CD4-positive, alpha-beta T cell treated with Interleukin-1 beta for 1 hour (primary cell): ENCODE results near the gene PARVG.

ENCODE experiments used
- DNase-seq, 2 donors: peaks; one replicate each; pipeline ENCODE4 v3.0.0-alpha.2; 2020 to 2022

Gene PARVG

DNA sequence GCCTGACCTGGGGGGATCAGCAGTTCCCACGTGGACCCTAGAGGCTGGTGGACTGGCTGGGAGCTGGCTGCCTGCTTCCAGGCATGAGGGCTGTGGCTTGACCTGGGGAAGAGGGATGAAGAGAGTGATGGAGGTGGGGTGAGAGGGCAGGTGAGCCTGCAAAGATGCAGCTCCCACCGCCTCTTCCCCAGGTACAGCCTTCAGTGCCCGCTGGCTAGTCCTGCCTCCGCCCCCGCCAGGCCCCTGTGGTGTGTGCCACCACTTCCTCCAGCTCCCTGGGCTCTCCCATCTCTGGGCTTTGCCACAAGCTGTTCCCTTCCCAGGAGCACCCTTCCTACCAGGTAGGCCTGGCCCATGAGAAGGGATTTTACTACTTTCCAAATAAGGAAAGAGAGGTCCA lies 19.1 kb downstream of the PARVG start:
- no peak for DNase-seq

GRCh38 chr22:44200451-44200850 lies 19.7 kb downstream of the PARVG start:
- no peak for DNase-seq

- DNase-seq: no peak
These were observed 20.3 kb downstream of the PARVG start for GRCh38 chr22:44200855-44201550.

GRCh38 chr22:44201665-44202064 lies 20.9 kb downstream of the PARVG start:
- DNase-seq: no peak

DNA sequence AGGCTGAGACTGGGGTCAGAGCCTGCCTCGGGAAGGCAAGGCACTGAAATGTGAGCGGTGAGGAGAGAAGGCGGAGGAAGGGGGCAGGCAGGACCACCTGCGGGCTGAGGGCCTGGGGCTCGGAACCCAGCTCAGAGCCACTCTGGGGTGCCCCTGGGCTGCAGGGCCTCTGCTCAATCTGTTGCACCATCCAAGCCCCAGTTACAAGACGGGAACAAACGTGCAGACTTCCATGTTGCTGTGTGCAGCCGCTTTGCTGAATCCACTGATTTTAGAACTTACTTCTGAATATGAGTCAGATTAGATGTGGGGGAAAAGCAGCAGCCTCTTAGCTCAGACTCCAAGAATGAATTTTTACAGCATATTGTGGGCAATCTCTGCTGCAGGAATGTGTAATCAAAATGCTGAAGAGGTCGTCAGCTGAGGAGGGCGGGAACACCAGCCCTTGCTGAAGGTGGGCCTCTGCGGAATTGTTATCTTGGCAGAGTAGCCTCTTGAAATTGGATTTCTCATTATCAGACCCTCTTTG lies 21.6 kb downstream of the PARVG start:
- DNase-seq: no peak

DNA sequence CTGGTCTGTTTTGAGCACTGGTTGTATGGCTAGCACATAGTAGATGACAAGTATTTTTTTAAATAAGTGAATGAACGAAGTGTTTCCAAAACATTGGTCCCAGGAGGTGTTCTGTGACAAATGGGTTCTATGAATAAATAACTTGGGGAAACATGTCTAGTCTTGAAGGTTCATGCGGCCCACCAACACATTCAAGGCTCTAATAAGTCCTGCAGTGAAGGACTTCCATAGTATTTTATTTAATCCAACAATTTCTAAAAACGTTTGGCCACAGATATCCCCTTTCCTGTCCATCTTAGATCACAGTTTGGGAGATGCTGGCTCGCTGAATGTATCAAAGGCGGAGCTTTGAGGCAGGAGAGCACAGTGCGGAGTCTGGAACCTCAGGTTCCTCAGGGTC lies 22.5 kb downstream of the PARVG start:
- DNase-seq: no peak

DNA sequence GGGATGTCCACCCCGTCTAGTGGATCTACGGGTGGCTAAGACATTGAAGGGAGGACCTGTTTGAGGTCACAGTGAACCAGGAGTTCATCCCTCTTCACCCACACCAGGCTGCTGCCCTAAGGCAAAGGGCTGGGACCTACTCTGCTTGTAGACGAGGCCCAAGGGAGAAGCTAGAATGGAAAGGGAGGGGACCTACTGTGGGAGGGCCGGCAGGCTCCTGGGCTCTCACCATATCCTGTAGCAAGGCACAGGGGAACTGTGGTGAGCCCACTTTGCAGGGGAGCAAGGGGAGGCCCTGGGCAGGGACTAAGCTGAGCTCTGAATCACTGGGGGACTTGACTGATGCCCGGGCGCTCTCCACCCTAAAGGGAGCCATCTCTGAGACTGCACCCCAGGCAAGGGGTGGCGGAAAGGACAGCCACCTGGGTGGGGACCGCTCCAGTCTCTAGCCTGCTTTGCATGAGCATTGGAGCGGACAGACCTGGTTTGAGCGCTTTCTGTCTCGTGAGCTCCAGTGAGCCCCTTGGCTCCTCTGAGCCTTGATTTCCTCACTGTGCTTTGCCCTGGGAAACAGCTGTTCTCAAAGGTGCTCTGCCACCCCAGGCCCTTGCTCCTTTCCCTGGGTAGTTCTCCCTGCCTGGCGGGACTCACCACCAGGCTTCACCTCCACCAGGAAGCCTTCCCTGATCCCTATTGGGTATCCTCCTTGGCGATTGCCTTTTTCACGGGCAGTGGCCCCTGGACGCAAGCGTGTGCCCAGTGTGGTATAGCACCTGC lies 24.2 kb downstream of the PARVG start:
- no peak for DNase-seq

DNA sequence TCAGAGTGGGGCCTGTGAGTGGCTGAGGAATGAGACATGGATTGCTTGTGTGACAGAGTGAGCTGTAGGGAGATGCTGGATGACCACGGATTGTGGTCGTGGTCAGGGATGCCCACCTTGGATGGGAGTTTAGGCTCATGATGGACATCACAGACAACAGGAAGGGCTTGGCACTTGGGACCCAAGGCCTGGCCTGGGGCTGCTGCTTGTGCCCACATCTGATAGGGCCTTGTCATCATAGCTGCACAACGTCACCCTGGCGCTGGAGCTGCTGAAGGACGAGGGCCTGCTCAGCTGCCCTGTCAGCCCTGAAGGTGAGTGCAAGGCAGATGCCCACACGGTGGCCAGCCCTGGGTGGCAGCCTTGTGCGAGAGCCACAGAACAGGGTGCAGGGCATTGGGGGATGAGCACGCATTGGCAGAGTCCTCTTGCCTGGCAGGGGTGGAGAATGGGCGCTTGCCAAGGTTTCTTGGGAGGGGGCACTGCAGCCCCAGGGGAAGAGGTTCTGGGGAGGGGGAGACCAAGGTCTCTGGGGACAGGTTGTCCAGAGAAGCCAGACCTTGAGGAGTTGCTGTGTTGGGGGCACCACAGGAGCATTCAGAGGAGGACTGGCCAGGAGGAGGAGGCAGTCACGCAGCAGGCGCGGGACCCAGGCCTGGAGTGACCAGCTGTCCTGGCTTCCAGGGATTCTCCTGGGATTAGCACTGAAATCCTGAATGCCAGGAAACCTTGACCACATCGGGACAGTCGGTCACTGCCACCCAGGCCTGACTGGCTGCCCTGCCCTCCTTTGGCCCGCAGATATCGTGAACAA lies 25.0 kb downstream of the PARVG start:
- no peak for DNase-seq

GRCh38 chr22:44206330-44206645 lies 25.6 kb downstream of the PARVG start:
- DNase-seq: no peak

DNA sequence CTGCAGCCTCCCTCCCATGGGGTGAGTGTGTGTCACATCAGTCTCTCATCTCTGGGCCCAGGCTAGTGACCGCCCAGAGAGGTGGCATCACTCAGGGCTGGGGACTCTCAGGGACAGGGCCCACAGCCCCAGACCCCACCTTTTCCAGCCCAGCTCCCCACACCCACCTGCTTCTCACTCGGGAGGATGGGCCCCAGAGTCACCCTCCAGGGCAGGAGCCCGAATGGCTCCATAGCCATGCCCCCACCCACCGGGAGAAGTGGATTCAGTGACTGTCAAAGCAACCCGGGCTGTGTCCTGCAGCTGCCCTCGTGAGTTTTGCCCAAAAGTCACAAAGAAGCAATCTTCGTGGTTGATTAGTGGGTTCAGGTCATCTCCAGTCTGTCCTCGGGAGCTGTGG lies 26.0 kb downstream of the PARVG start:
- no peak for DNase-seq

DNA sequence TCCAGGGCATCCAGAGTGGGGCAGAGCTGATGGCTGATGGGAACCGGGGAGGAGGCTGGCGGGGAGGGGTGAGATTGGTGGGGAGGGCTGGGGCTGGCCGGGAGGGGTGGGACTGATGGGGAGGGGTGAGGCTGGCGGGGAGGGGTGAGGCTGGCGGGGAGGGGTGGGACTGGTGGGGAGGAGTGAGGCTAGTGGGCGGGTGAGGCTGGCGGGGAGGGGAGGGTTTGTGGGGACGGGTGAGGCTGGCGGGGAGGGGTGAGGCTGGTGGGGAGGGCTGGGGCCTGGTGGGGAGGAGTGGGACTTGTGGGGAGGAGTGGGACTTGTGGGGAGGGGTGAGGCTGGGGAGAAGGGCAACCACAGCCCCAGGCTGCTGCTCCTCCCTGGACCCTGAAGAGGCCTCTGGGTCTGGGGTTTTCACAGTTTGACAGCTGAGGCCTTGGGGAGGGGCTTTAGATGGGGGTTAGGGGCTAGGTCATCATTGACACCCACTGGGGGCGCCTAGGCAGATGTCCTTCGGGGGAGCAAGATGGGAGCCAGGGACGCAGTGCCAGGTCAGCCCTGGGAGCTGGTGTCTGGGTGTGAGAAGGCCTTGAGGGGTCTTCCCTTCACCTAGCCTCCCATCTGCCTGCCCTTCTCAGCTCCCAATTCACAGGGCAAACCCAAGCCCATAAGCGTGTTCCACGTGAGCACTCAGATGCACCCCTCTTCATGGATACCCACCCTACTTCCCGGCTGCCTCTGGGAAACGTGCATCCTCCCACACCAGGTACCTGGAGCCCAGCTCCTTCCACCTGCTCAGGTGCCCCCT lies 26.7 kb downstream of the PARVG start:
- no peak for DNase-seq

- DNase-seq: no peak
These were observed 27.2 kb downstream of the PARVG start for GRCh38 chr22:44207981-44208317.

GRCh38 chr22:44209343-44209742 lies 28.6 kb downstream of the PARVG start:
- DNase-seq: no peak

DNA sequence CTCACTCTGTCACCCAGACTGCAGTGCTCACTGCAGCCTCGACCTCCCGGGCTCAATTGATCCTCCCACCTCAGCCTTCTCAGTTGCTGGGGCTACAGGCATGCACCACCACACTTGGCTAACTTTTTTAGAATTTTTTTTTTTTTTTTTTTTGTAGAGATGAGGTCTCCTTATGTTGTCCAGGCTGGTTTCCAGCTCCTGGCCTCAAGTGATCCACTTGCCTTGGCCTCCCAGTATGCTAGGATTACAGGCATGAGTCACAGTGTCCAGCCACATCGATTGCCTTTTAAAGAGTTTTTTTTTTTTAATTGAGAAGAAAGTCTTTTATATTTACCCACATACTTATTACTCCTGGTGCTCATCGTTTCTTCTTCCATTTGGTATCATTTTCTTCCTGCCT lies 30.0 kb downstream of the PARVG start:
- DNase-seq: no peak

DNA sequence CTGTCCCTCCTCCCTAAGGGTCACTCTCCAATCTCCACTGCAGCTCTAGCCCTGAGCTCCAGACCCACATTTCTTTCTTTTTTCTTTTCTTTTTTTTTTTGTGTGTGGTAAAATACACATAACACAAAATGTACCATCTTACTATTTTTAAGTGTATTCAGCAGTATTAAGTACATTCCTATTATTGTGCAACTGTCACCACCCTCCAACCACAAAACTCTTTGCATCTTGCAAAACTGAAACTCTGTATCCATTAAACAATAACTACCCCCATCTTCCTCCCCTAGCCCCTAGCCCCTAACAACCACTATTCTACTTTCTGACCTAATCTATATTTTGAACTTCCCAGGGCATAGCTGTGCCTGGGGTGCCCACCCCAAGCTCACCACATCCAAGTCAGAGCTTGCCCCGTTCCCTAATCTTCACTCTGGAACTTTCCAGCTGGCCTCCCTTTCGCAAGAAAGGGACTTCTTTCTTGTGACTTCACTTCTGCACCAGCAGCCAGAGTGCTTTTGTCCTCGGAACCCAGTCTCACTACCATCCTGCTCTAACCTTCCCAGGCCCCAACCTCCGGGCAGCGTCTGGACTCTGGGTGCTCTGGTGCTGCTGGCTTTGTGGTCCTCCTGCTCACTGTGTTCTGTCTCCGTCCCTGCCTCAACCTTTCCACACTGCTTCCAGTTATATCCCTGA lies 30.7 kb downstream of the PARVG start:
- no peak for DNase-seq

GRCh38 chr22:44211946-44212930 lies 31.5 kb downstream of the PARVG start:
- no peak for DNase-seq

DNA sequence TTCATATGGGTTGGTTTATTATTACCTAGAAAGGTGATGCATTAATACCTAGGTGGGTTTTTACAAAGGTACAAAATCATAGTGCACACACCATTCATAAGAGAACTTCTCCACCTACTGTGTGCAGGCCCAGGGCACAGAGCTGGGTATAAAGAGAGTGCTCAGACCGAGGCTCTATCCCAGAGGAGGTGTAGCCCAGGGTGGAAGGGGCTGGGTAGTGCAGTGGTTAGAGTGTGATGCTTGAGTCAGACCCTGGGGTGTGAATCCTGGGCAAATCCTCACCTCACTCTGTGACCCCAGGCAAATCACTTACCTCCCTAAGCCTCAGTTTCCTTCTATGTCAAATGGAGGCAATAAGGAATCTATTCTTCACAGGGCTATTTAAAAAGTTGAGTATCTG lies 32.2 kb downstream of the PARVG start:
- no peak for DNase-seq

- DNase-seq: no peak
These were observed 32.8 kb downstream of the PARVG start for GRCh38 chr22:44213489-44214043.

DNA sequence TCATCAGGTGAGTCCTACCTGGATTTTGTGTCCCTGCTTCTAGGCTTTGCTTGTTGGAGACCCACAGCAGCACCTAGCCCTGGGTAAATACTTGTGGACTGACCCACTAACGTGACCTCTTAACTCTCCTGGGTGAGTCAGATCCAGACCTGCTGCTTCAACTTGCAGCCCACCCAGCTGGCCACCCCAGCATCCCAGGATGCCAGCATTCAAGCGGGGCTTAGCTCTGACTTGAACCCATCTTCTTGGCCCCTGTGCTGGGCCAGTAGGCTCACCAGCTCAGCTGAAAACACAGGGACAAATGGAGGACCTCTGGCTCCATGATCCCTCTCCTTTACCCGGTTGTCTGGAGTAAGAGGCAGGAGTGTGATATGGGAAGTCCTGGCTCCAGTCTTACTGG lies 33.5 kb downstream of the PARVG start:
- DNase-seq: no peak

DNA sequence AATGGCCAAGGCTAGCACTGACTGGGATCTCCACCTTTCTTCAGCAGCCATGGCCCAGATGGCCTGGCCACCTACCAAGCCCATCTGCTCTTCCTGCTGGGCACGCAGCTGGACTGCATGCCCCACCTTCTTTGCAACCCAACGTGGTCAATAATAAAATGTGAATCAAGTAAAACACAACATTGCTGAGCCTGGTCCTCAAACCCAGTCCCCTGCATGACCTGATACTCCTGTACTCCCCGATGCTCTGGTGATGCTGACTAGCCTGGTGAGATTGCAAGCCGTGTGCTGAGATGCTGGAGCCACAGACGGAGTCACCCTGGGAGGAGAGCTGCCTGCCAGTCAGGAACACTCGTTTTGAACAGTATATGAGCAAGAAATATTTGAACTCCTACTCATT lies 34.0 kb downstream of the PARVG start:
- DNase-seq: no peak

DNA sequence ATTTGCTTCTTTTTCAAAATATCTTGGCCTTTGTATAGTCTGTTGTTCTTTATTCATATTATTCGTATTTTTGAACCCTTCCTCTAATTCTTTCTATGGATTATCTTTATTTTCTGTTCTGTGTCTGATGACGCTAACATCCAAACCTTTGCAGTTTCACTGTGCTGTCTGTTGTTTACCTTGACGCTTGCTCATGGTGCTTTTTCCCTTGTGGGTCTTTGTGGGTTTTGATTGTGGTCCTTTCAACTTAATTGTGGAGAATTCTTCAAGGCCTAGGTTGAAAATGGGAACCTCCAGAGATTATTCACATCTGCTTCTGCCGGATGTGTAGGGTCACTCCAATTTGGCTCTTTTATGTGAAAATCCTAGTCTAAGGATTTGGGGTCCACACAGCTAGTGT lies 34.6 kb downstream of the PARVG start:
- no peak for DNase-seq
